NCI-H526 (cell line): ENCODE measurements around the gene BST1.

ENCODE experiments used
- DNase-seq, 2 experiments: peaks; one replicate each; lab custom pipeline; 2025; lab: John Stamatoyannopoulos, UW

BST1 gene

GRCh38 chr4:15779809-15780208 lies 76.9 kb downstream of the BST1 start:
- DNase-seq: no peak

- no peak for DNase-seq
Measured at GRCh38 chr4:15781427-15782095, 78.7 kb downstream of the BST1 start.
